Activated gamma-delta T cell treated with anti-CD3 and anti-CD28 coated beads, Interleukin-2, amount 50 U/mL, for 16 hours (primary cell): ENCODE results near the gene GTF2I.
"Not testable (repeated sequence)": the region's sequence is repeated elsewhere in the genome, so short reads cannot be mapped to it uniquely, and the experiment has no call there.

Experiments
- DNase-seq: peaks from one replicate; pipeline ENCODE4 v3.0.0-alpha.2; 2020; ENCODE audit warnings: low read depth

The GTF2I gene

DNA sequence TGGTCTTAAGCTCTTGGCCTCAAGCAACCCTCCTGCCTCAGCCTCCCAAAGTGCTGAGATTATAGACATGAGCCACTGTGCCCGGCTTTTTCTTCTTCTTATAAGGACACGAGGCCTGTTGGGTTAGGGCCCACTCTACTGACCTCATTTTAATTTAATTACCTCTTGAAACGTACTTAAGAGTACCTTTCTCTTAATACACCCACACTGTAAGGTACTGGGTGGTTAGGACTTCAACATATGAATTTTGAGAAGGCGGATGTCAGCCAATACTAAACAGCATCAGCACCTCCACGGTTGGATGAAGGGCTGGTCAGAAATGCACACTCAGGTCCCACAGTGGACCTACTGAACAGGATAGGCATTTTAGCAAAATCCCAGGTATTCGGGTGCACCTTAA lies 124.2 kb downstream of the GTF2I start:
- DNase-seq = not testable (repeated sequence)

DNA sequence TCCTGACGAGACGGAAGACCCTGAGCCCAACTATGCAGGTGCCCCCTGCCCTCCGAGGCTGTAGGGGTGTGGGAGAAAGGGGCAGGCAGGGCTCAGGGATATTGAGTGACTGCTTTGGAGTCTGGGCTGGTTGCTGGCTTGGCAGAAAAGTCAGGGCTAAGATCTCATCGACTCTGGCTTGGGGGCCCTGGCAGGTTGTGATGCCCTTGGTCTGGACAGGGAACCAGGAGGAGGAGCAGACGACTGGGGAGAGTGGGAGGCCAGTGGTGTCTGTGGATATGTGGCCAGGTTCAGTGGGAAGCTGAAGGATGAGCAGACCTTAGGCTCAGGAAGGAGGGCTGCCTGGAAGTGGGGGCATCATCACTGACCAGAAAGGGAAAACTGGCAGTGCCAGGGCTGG lies 126.1 kb downstream of the GTF2I start:
- not testable (repeated sequence) for DNase-seq

GRCh38 chr7:74788369-74789150 lies 131.0 kb downstream of the GTF2I start:
- peak; percentile 86 for DNase-seq

DNA sequence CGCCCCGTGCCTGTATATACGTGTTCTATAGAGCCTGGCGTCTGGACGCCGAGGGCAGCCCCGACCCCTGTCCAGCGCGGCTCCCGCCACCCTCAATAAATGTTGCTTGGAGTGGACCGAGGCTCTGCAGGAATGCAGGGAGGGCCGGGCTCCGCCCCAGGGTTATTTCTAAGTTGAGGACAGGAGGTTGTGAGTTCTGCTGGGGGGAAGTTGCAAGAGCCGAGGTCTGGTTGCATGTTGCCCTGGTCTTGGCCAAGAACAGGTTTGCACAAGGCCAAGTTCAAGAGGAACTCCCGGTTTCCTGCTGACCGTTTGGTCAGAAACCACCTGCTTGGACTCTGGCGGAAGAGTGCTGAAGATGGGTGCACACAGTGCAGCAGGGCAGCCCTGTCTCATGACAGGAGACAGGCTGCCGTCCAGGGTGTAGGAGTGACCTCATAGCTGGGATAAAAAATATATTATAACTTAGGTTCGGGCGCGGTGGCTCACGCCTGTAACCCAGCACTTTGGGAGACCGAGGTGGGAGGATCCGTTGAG lies 131.8 kb downstream of the GTF2I start:
- not testable (repeated sequence) for DNase-seq

- DNase-seq = not testable (repeated sequence)
Measured at GRCh38 chr7:74797848-74798622, 140.5 kb downstream of the GTF2I start.

DNA sequence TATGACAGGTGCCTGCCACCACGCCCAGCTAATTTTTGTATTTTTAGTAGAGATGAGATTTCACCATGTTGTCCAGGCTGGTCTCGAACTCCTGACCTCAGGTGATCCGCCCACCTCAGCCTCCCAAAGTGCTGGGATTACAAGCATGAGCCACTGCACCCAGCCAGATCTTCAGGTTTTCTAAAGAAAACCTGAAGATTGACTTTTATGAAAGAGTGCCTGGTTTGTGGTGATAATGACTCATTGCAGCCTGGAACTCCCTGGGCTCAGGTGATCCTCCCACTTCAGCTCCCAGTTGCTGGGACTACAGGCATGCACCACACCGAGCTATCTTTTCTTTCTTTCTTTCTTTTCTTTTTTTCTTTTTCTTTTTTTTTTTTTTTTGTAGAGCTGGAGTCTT lies 141.1 kb downstream of the GTF2I start:
- DNase-seq = not testable (repeated sequence)
